Fibroblast of lung (primary cell): ENCODE data around the gene HHIPL2. TPM values are rescaled to one million over a fixed set of nuclear protein-coding genes. Genes with fewer than 3 reads are reported as not detected.

Experiments used
- DNase-seq, 2 donors: peaks; one replicate each; pipeline versions ENCODE4 v3.0.0 to v3.0.0-alpha.2; 2010; ENCODE audit warnings: low read depth in 2 of 2
- H2AFZ ChIP-seq: 2 replicates; pipeline ENCODE4 v1.5.1; 2012; ENCODE audit warnings: low read length, control low read depth, inconsistent platforms
- H3K27ac ChIP-seq: 2 replicates; pipeline ENCODE4 v1.5.1; 2011; ENCODE audit warnings: low read length, control low read depth; ENCODE audit not compliant: insufficient read depth
- H3K27me3 ChIP-seq: 2 replicates; pipeline ENCODE4 v1.5.1; 2011; ENCODE audit warnings: mild to moderate bottlenecking, low read length; ENCODE audit not compliant: control insufficient read depth, insufficient read depth
- H3K36me3 ChIP-seq: 2 replicates; pipeline ENCODE4 v1.5.1; 2011; ENCODE audit warnings: low read length; ENCODE audit not compliant: control insufficient read depth, insufficient read depth
- H3K4me1 ChIP-seq: 2 replicates; pipeline ENCODE4 v1.5.1; 2011; ENCODE audit warnings: low read length; ENCODE audit not compliant: control insufficient read depth, insufficient read depth; ENCODE audit errors: extremely low read depth
- H3K4me2 ChIP-seq: 2 replicates; pipeline ENCODE4 v1.5.1; 2011; ENCODE audit warnings: low read length, control low read depth; ENCODE audit not compliant: insufficient read depth; ENCODE audit errors: extremely low read depth
- H3K4me3 ChIP-seq, 4 experiments: fragments of 200-600 bp in 1 of 4; sonication (generic) in 1 of 4; replicated peaks in 1 of 4; 2 replicates each; pipeline ENCODE4 v1.5.1; 2011 to 2016; ENCODE audit warnings: low read length in 4 of 4, low read depth in 3 of 4, mild to moderate bottlenecking in 3 of 4, control low read depth in 2 of 4, inconsistent platforms in 1 of 4, mixed read lengths in 1 of 4; ENCODE audit not compliant: insufficient read depth in 1 of 4; ENCODE audit errors: control extremely low read depth in 1 of 4
- H3K79me2 ChIP-seq: 2 replicates; pipeline ENCODE4 v1.5.1; 2012; ENCODE audit warnings: mild to moderate bottlenecking, low read length, inconsistent platforms; ENCODE audit not compliant: control insufficient read depth, insufficient read depth
- H3K9ac ChIP-seq: 2 replicates; pipeline ENCODE4 v1.5.1; 2011; ENCODE audit warnings: mild to moderate bottlenecking, low read length, control low read depth; ENCODE audit not compliant: insufficient read depth
- H3K9me3 ChIP-seq: 2 replicates; pipeline ENCODE4 v1.5.1; 2012; ENCODE audit warnings: low read depth, low read length; ENCODE audit not compliant: control insufficient read depth, insufficient read depth
- H4K20me1 ChIP-seq: 2 replicates; pipeline ENCODE4 v1.5.1; 2011; ENCODE audit warnings: low read length; ENCODE audit not compliant: control insufficient read depth, insufficient read depth; ENCODE audit errors: extremely low read depth
- CTCF ChIP-seq, 2 donors: IDR thresholded peaks in 1 of 2; conservative IDR thresholded peaks in 1 of 2; 1 replicate in 1 of 2; 2 replicates in 1 of 2; pipeline ENCODE4 v1.5.1; 2011 to 2012; ENCODE audit warnings: low read length in 2 of 2, control low read depth in 1 of 2, inconsistent platforms in 1 of 2, low read depth in 1 of 2, mild to moderate bottlenecking in 1 of 2
- EZH2 ChIP-seq: IDR thresholded peaks from 2 replicates; pipeline ENCODE4 v1.5.1; 2012; ENCODE audit warnings: low read length, control low read depth, mild to moderate bottlenecking; ENCODE audit errors: missing control alignments
- polyA minus RNA-seq: library from RNA; depleted of rRNA, polyadenylated mRNA; stranded (reverse); fragments of >200 nt; gene quantifications from 2 replicates; pipeline ENCODE4 v1.2.3, GENCODE V29; 2011; ENCODE audit warnings: low replicate concordance
- polyA plus RNA-seq, 2 donors: library from polyadenylated mRNA; depleted of rRNA in 1 of 2; stranded (reverse) in 1 of 2; unstranded in 1 of 2; fragments of >200 nt; gene quantifications; 2 replicates each; pipeline ENCODE4 v1.2.1, GENCODE V29; 2011 to 2012; ENCODE audit warnings: missing spikeins in 1 of 2
- total RNA-seq: library from RNA; depleted of rRNA; stranded (reverse); fragments of >200 nt; gene quantifications from 2 replicates; pipeline ENCODE4 v1.2.1, GENCODE V29; 2014

Gene HHIPL2
- total RNA-seq (under 0.01 and 0.33 TPM in 2 replicates), polyA plus RNA-seq (0.14 and 0.18 TPM in 2 replicates), polyA minus RNA-seq (not detected in 2 replicates)
- polyA plus RNA-seq (2012) = 0.09 and 0.17 TPM in 2 replicates

GRCh38 chr1:222547944-222548671, at the start of gene HHIPL2:
Gene HHIPL2, minus strand, starts transcription at chr1:222548104. Its CDS starts 60 bp downstream, at chr1:222548044.
- DNase-seq = no peak
- Histone ChIP-seq H3K9me3 (no peaks in the 10 kb centered on the region), H3K27ac (peak within 1 kb of the TSS; percentile 47), H3K4me2 (peak within 1 kb of the TSS; percentile 66), H3K4me3 (no peak within 1 kb of the TSS), H3K27me3 (no peaks in the 10 kb centered on the region), H3K36me3 (no peaks in the 10 kb centered on the region), H3K9ac (no peak within 1 kb of the TSS), H3K4me1 (peaks cover 2% of the 10 kb centered on the region), H3K79me2 (no peaks in the 10 kb centered on the region), H2AFZ (no peak within 1 kb of the TSS), H4K20me1 (no peaks in the 10 kb centered on the region)
- TF ChIP-seq EZH2 = no peak
- no peak for TF ChIP-seq CTCF (conservative IDR thresholded peaks at IDR 0.05 in 1 of 2, IDR thresholded peaks at IDR 0.05 in 1 of 2; ENCODE audit: low read depth in 1 of 2, low read length in 2 of 2)

GRCh38 chr1:222596696-222597095, 48.8 kb upstream of the HHIPL2 start:
- H3K9ac ChIP-seq = no peak overlapping the region
- H3K4me1 ChIP-seq = no peaks in the 10 kb centered on the region
- no peak overlapping the region for H3K4me2 ChIP-seq
- DNase-seq = no peak
- no peak overlapping the region for H2AFZ ChIP-seq
- no peaks in the 10 kb centered on the region for H3K79me2 ChIP-seq
- no peaks in the 10 kb centered on the region for H4K20me1 ChIP-seq
- no peak overlapping the region for H3K27ac ChIP-seq
- TF ChIP-seq CTCF (conservative IDR thresholded peaks at IDR 0.05 in 1 of 2, IDR thresholded peaks at IDR 0.05 in 1 of 2; ENCODE audit: low read depth in 1 of 2, low read length in 2 of 2) = no peak
- H3K9me3 ChIP-seq = no peaks in the 10 kb centered on the region
- no peaks in the 10 kb centered on the region for H3K36me3 ChIP-seq
- H3K4me3 ChIP-seq = no peak overlapping the region
- no peaks in the 10 kb centered on the region for H3K27me3 ChIP-seq

GRCh38 chr1:222594789-222595188, 46.9 kb upstream of the HHIPL2 start:
- Histone ChIP-seq H3K79me2 (no peaks in the 10 kb centered on the region), H3K9me3 (no peaks in the 10 kb centered on the region), H3K27ac (no peak overlapping the region), H3K4me3 (no peak overlapping the region), H3K4me2 (no peak overlapping the region), H4K20me1 (no peaks in the 10 kb centered on the region), H3K36me3 (no peaks in the 10 kb centered on the region), H2AFZ (no peak overlapping the region), H3K27me3 (no peaks in the 10 kb centered on the region), H3K9ac (no peak overlapping the region), H3K4me1 (peaks cover 2% of the 10 kb centered on the region)
- TF ChIP-seq CTCF (conservative IDR thresholded peaks at IDR 0.05 in 1 of 2, IDR thresholded peaks at IDR 0.05 in 1 of 2; ENCODE audit: low read depth in 1 of 2, low read length in 2 of 2) = no peak
- no peak for TF ChIP-seq EZH2
- no peak for DNase-seq
